CD14-positive monocyte (primary cell): ENCODE measurements around the gene COCH. TPM values are rescaled to one million over a fixed set of nuclear protein-coding genes. Genes with fewer than 3 reads are reported as not detected.

Experiments used
- DNase-seq, 3 donors: peaks; one replicate each; pipeline ENCODE4 v3.0.0-alpha.2; 2011 to 2022
- H2AFZ ChIP-seq: 2 replicates; pipeline ENCODE4 v1.6.0; 2012; ENCODE audit warnings: mild to moderate bottlenecking, low read depth, low read length, inconsistent platforms; ENCODE audit not compliant: insufficient read depth, poor library complexity, severe bottlenecking
- H3K27ac ChIP-seq, 2 donors: 1 replicate in 1 of 2; 2 replicates in 1 of 2; pipeline ENCODE4 v1.5.1; 2012 to 2013; ENCODE audit warnings: low read length in 2 of 2, control low read depth in 1 of 2, inconsistent platforms in 1 of 2, low read depth in 1 of 2, mild to moderate bottlenecking in 1 of 2
- H3K27me3 ChIP-seq, 2 donors: one replicate each; pipeline versions ENCODE4 v1.6.0 to v1.6.1; 2011 to 2013; ENCODE audit warnings: low read length in 2 of 2; ENCODE audit not compliant: control insufficient read depth in 2 of 2, insufficient read depth in 2 of 2
- H3K36me3 ChIP-seq, 2 donors: replicated peaks in 1 of 2; 1 replicate in 1 of 2; 2 replicates in 1 of 2; pipeline versions ENCODE4 v1.5.1 to v1.6.1; 2012 to 2013; ENCODE audit warnings: low read length in 2 of 2, control low read depth in 1 of 2, inconsistent platforms in 1 of 2, mild to moderate bottlenecking in 1 of 2; ENCODE audit not compliant: insufficient read depth in 2 of 2, control insufficient read depth in 1 of 2
- H3K4me1 ChIP-seq, 2 donors: 1 replicate in 1 of 2; 2 replicates in 1 of 2; pipeline versions ENCODE4 v1.5.1 to v1.6.1; 2012 to 2013; ENCODE audit warnings: low read length in 2 of 2, control low read depth in 1 of 2, inconsistent platforms in 1 of 2, mild to moderate bottlenecking in 1 of 2, moderate library complexity in 1 of 2; ENCODE audit not compliant: insufficient read depth in 2 of 2, control insufficient read depth in 1 of 2
- H3K4me2 ChIP-seq: replicated peaks from 2 replicates; pipeline ENCODE3; 2012; ENCODE audit warnings: low read length, moderate library complexity, mild to moderate bottlenecking; ENCODE audit not compliant: poor library complexity, severe bottlenecking; ENCODE audit errors: extremely low read depth
- H3K4me3 ChIP-seq, 3 experiments: fragments of 200-600 bp in 1 of 3; sonication (generic) in 1 of 3; replicated peaks in 1 of 3; 1 replicate in 2 of 3; 2 replicates in 1 of 3; pipeline ENCODE4 v1.5.1; 2011 to 2013; ENCODE audit warnings: low read length in 3 of 3, mild to moderate bottlenecking in 3 of 3, control low read depth in 2 of 3, low read depth in 2 of 3, inconsistent platforms in 1 of 3, moderate library complexity in 1 of 3
- H3K79me2 ChIP-seq: 2 replicates; pipeline ENCODE4 v1.6.0; 2012; ENCODE audit warnings: mild to moderate bottlenecking, control low read depth, inconsistent platforms, low read length, moderate library complexity; ENCODE audit not compliant: insufficient read depth
- H3K9ac ChIP-seq: 2 replicates; pipeline ENCODE4 v1.6.0; 2017; ENCODE audit warnings: low read length, mild to moderate bottlenecking; ENCODE audit not compliant: insufficient read depth, poor library complexity, severe bottlenecking
- H3K9me3 ChIP-seq, 2 donors: replicated peaks in 1 of 2; 1 replicate in 1 of 2; 2 replicates in 1 of 2; pipeline versions ENCODE4 v1.5.1 to v1.6.1; 2012 to 2013; ENCODE audit warnings: low read length in 2 of 2, control low read depth in 1 of 2; ENCODE audit not compliant: control insufficient read depth in 1 of 2, insufficient read depth in 1 of 2
- H4K20me1 ChIP-seq: 2 replicates; pipeline ENCODE4 v1.6.0; 2012; ENCODE audit warnings: mild to moderate bottlenecking, low read length, control low read depth, moderate library complexity; ENCODE audit not compliant: insufficient read depth
- H3K27ac Mint-ChIP-seq, 7 donors: one replicate each; pipeline ENCODE4 v1.8.0; 2020; ENCODE audit warnings: mild to moderate bottlenecking in 7 of 7, mixed read lengths in 7 of 7, moderate library complexity in 6 of 7, inconsistent platforms in 2 of 7
- H3K27me3 Mint-ChIP-seq, 3 donors: one replicate each; pipeline ENCODE4 v1.8.0; 2021 to 2022; ENCODE audit warnings: low read depth in 3 of 3, mild to moderate bottlenecking in 3 of 3, mixed read lengths in 3 of 3, moderate library complexity in 3 of 3, inconsistent platforms in 1 of 3
- H3K36me3 Mint-ChIP-seq, 2 donors: one replicate each; pipeline ENCODE4 v1.8.0; 2020; ENCODE audit warnings: mixed read lengths in 2 of 2, inconsistent platforms in 1 of 2, mild to moderate bottlenecking in 1 of 2
- H3K4me1 Mint-ChIP-seq: one replicate; pipeline ENCODE4 v1.8.0; 2020; ENCODE audit warnings: mild to moderate bottlenecking, mixed read lengths
- H3K4me3 Mint-ChIP-seq, 2 donors: one replicate each; pipeline ENCODE4 v1.8.0; 2020; ENCODE audit warnings: mild to moderate bottlenecking in 2 of 2, mixed read lengths in 2 of 2, moderate library complexity in 1 of 2
- H3K9me3 Mint-ChIP-seq, 7 donors: one replicate each; pipeline ENCODE4 v1.8.0; 2020 to 2022; ENCODE audit warnings: mixed read lengths in 7 of 7, mild to moderate bottlenecking in 6 of 7, moderate library complexity in 6 of 7, inconsistent platforms in 2 of 7
- WGBS: methylation state at CpG from one replicate; pipeline ENCODE4 v1.1.5; 2013; ENCODE audit warnings: missing lambda C conversion rate; ENCODE audit not compliant: insufficient coverage; 5-methylcytosine and 5-hydroxymethylcytosine counted together
- intact Hi-C, 2 donors: fragments of 100-400 bp; cut with micrococcal nuclease; formaldehyde crosslinking; loops; one replicate each; pipeline versions ENCODE4 v1.15.0 to v1.15.1; 2023
- polyA plus RNA-seq, 3 donors: library from polyadenylated mRNA; depleted of rRNA in 1 of 3; unstranded in 2 of 3; stranded (reverse) in 1 of 3; fragments of 300-500 nt in 2 of 3; fragments of >200 nt in 1 of 3; fragmentation: Illumina TruSeq in 2 of 3; gene quantifications; 1 replicate in 2 of 3; 2 replicates in 1 of 3; pipeline ENCODE4 v1.2.3, GENCODE V29; 2012 to 2021
- TF ChIP-seq, protein P1 (sequence below): fragments of 200-600 bp; IDR thresholded peaks from one replicate; pipeline ENCODE4 v1.8.0; 2022; ENCODE audit warnings: antibody characterized with exemption, mild to moderate bottlenecking

COCH gene
- polyA plus RNA-seq, 3 donors: 0.48 to 2.0 (median 0.87) TPM

DNA sequence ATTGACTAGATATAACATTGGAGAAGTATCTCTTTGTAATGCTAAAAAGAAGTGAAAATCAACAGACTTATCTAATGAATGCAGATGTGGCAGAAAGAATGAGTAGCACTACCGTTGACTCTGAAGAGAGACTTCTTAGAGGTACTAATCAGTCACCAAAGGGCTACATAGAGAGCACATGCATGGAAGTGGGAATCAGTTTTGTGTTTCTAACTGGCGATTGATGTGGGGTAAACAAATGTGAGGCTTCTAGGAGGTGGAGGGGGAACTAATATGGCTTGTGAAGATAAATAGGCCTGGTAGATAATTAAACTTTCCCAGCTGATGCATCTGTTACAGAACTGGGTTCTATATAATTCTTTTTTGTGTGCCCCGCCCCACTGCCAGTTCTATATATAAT, 10.5 kb downstream of the COCH start:
- H3K4me1 ChIP-seq: no peaks in the 10 kb centered on the region
- H2AFZ ChIP-seq: no peak overlapping the region
- WGBS: 90% methylated on average over 2 of the region's 3 CpGs
- no peaks in the 10 kb centered on the region for H3K79me2 ChIP-seq
- intact Hi-C loops: no loop called here
- no peaks in the 10 kb centered on the region for H3K9me3 ChIP-seq
- DNase-seq: no peak
- H3K4me2 ChIP-seq: no peak overlapping the region
- H3K9ac ChIP-seq: no peak overlapping the region
- H4K20me1 ChIP-seq: no peaks in the 10 kb centered on the region
- H3K27me3 ChIP-seq: no peaks in the 10 kb centered on the region
- no peak overlapping the region for H3K4me3 Mint-ChIP-seq
- no peak overlapping the region for H3K27ac ChIP-seq
- H3K36me3 Mint-ChIP-seq: no peaks in the 10 kb centered on the region
- TF ChIP-seq, protein P1, sequence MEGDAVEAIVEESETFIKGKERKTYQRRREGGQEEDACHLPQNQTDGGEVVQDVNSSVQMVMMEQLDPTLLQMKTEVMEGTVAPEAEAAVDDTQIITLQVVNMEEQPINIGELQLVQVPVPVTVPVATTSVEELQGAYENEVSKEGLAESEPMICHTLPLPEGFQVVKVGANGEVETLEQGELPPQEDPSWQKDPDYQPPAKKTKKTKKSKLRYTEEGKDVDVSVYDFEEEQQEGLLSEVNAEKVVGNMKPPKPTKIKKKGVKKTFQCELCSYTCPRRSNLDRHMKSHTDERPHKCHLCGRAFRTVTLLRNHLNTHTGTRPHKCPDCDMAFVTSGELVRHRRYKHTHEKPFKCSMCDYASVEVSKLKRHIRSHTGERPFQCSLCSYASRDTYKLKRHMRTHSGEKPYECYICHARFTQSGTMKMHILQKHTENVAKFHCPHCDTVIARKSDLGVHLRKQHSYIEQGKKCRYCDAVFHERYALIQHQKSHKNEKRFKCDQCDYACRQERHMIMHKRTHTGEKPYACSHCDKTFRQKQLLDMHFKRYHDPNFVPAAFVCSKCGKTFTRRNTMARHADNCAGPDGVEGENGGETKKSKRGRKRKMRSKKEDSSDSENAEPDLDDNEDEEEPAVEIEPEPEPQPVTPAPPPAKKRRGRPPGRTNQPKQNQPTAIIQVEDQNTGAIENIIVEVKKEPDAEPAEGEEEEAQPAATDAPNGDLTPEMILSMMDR: no peak
- H3K9me3 Mint-ChIP-seq: no peaks in the 10 kb centered on the region
- H3K36me3 ChIP-seq: peaks cover 0 to 5% of the 10 kb centered on the region in 2 donors
- H3K4me1 Mint-ChIP-seq: peaks cover 6% of the 10 kb centered on the region
- no peak overlapping the region for H3K27ac Mint-ChIP-seq
- no peak overlapping the region for H3K4me3 ChIP-seq
- no peaks in the 10 kb centered on the region for H3K27me3 Mint-ChIP-seq

DNA sequence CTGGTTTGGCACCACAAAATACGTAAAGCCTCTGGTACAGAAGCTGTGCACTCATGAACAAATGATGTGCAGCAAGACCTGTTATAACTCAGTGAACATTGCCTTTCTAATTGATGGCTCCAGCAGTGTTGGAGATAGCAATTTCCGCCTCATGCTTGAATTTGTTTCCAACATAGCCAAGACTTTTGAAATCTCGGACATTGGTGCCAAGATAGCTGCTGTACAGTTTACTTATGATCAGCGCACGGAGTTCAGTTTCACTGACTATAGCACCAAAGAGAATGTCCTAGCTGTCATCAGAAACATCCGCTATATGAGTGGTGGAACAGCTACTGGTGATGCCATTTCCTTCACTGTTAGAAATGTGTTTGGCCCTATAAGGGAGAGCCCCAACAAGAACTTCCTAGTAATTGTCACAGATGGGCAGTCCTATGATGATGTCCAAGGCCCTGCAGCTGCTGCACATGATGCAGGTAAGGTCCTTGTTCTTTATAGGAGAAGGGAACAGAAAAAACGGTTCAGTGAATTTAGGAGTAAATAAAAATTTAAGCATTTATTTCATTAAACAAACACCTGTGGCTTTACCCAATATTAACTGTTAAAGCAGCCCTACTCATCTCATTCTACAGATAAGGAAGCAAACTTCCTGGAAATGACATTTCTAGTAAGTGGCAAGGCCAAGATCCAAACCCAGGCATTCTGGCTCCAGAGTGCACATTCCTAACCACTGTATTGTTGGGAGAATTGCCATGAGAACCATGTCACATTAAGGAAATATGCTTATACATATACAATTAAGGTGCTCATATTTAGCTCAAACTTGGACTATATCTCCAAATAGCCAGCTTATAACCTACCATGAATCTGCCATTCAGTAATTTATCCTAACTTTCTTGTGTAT, 11.7 kb downstream of the COCH start:
- Histone ChIP-seq H2AFZ (no peak overlapping the region), H3K9me3 (no peaks in the 10 kb centered on the region), H3K9ac (no peak overlapping the region), H3K4me2 (no peak overlapping the region), H3K27me3 (no peaks in the 10 kb centered on the region), H3K4me1 (no peaks in the 10 kb centered on the region), H4K20me1 (no peaks in the 10 kb centered on the region), H3K36me3 (peaks cover 0 to 5% of the 10 kb centered on the region in 2 donors), H3K27ac (no peak overlapping the region), H3K4me3 (no peak overlapping the region), H3K79me2 (no peaks in the 10 kb centered on the region)
- Mint-ChIP-seq H3K4me3 (no peak overlapping the region), H3K36me3 (no peaks in the 10 kb centered on the region), H3K9me3 (no peaks in the 10 kb centered on the region), H3K27ac (no peak overlapping the region), H3K27me3 (no peaks in the 10 kb centered on the region), H3K4me1 (peaks cover 6% of the 10 kb centered on the region)
- no peak for DNase-seq
- 100% methylated on average over 3 of the region's 7 CpGs for WGBS
- TF ChIP-seq, protein P1: no peak
- intact Hi-C loops: no loop called here
